ENCODE results near the gene SUPT7L.

The SUPT7L gene

GRCh38 chr2:27681841-27682240, 18.4 kb upstream of the SUPT7L start:
- Histone ChIP-seq H3K4me2 (ENCODE audit: low read length) (no peak overlapping the region), H4K20me1 (ENCODE audit: insufficient read depth, low read length) (no peaks in the 10 kb centered on the region), H2AFZ (ENCODE audit: low read length) (no peak overlapping the region), H3K9ac (ENCODE audit: low read length) (no peak overlapping the region), H3K36me3 (ENCODE audit: insufficient read depth, low read length) (peaks cover 60% of the 10 kb centered on the region), H3K4me1 (ENCODE audit: insufficient read depth, low read length, severe bottlenecking) (no peaks in the 10 kb centered on the region), H3F3A (ENCODE audit: insufficient read depth, low read length) (no peaks in the 10 kb centered on the region), H3K9me2 (ENCODE audit: low read depth, low read length) (no peaks in the 10 kb centered on the region), H3K9me3 (ENCODE audit: low read length) (no peaks in the 10 kb centered on the region), H3K27ac (ENCODE audit: low read depth, low read length, poor library complexity, severe bottlenecking) (no peak overlapping the region), H3K4me3 (ENCODE audit: low read depth, low read length, poor library complexity, severe bottlenecking) (no peak overlapping the region), H3K27me3 (ENCODE audit: insufficient read depth, low read length) (no peaks in the 10 kb centered on the region), H3K79me2 (ENCODE audit: insufficient read depth, low read length) (no peaks in the 10 kb centered on the region)
- TF ChIP-seq CTCF (IDR thresholded peaks at IDR 0.05; ENCODE audit: low read length), result no peak
- TF ChIP-seq EZH2 (IDR thresholded peaks at IDR 0.05; ENCODE audit: borderline replicate concordance, low read length), result no peak

- Histone ChIP-seq H3K4me2 (ENCODE audit: low read length) (no peak overlapping the region), H3K27ac (ENCODE audit: low read depth, low read length, poor library complexity, severe bottlenecking) (no peak overlapping the region), H3K36me3 (ENCODE audit: insufficient read depth, low read length) (peaks cover 60% of the 10 kb centered on the region), H4K20me1 (ENCODE audit: insufficient read depth, low read length) (no peaks in the 10 kb centered on the region), H3K79me2 (ENCODE audit: insufficient read depth, low read length) (no peaks in the 10 kb centered on the region), H3F3A (ENCODE audit: insufficient read depth, low read length) (no peaks in the 10 kb centered on the region), H3K27me3 (ENCODE audit: insufficient read depth, low read length) (no peaks in the 10 kb centered on the region), H3K4me1 (ENCODE audit: insufficient read depth, low read length, severe bottlenecking) (no peaks in the 10 kb centered on the region), H2AFZ (ENCODE audit: low read length) (no peak overlapping the region), H3K4me3 (ENCODE audit: low read depth, low read length, poor library complexity, severe bottlenecking) (no peak overlapping the region), H3K9me3 (ENCODE audit: low read length) (no peaks in the 10 kb centered on the region), H3K9me2 (ENCODE audit: low read depth, low read length) (no peaks in the 10 kb centered on the region), H3K9ac (ENCODE audit: low read length) (no peak overlapping the region)
- no peak for TF ChIP-seq EZH2 (IDR thresholded peaks at IDR 0.05; ENCODE audit: borderline replicate concordance, low read length)
- no peak for TF ChIP-seq CTCF (IDR thresholded peaks at IDR 0.05; ENCODE audit: low read length)
These were observed 17.2 kb upstream of the SUPT7L start for GRCh38 chr2:27680571-27680970.

GRCh38 chr2:27672723-27673486, 9.5 kb upstream of the SUPT7L start:
- H3K36me3 ChIP-seq (ENCODE audit: insufficient read depth, low read length), result peaks cover 62% of the 10 kb centered on the region

More at GRCh38 chr2:27672723-27673486, 9.5 kb upstream of the SUPT7L start:
- Histone ChIP-seq H3K4me1 (ENCODE audit: insufficient read depth, low read length, severe bottlenecking) (no peaks in the 10 kb centered on the region), H3K9me2 (ENCODE audit: low read depth, low read length) (no peaks in the 10 kb centered on the region), H3F3A (ENCODE audit: insufficient read depth, low read length) (no peaks in the 10 kb centered on the region), H2AFZ (ENCODE audit: low read length) (no peak overlapping the region), H3K9me3 (ENCODE audit: low read length) (no peaks in the 10 kb centered on the region), H3K79me2 (ENCODE audit: insufficient read depth, low read length) (no peaks in the 10 kb centered on the region), H3K27me3 (ENCODE audit: insufficient read depth, low read length) (no peaks in the 10 kb centered on the region), H3K4me3 (ENCODE audit: low read depth, low read length, poor library complexity, severe bottlenecking) (no peak overlapping the region), H3K4me2 (ENCODE audit: low read length) (no peak overlapping the region), H3K27ac (ENCODE audit: low read depth, low read length, poor library complexity, severe bottlenecking) (no peak overlapping the region), H3K9ac (ENCODE audit: low read length) (no peak overlapping the region), H4K20me1 (ENCODE audit: insufficient read depth, low read length) (no peaks in the 10 kb centered on the region)
- TF ChIP-seq EZH2 (IDR thresholded peaks at IDR 0.05; ENCODE audit: borderline replicate concordance, low read length) (no peak), CTCF (IDR thresholded peaks at IDR 0.05; ENCODE audit: low read length) (no peak)
